CD4-positive, alpha-beta T cell treated with Interleukin-17A for 4 hours (primary cell): ENCODE measurements around the gene DAZAP1.

Experiments
- DNase-seq: peaks from one replicate; pipeline ENCODE4 v3.0.0-alpha.2; 2020; ENCODE audit warnings: mixed read lengths

Gene DAZAP1

GRCh38 chr19:1445185-1445931 is 38.0 kb downstream of the DAZAP1 start:
- DNase-seq = peak; percentile 82

DNA sequence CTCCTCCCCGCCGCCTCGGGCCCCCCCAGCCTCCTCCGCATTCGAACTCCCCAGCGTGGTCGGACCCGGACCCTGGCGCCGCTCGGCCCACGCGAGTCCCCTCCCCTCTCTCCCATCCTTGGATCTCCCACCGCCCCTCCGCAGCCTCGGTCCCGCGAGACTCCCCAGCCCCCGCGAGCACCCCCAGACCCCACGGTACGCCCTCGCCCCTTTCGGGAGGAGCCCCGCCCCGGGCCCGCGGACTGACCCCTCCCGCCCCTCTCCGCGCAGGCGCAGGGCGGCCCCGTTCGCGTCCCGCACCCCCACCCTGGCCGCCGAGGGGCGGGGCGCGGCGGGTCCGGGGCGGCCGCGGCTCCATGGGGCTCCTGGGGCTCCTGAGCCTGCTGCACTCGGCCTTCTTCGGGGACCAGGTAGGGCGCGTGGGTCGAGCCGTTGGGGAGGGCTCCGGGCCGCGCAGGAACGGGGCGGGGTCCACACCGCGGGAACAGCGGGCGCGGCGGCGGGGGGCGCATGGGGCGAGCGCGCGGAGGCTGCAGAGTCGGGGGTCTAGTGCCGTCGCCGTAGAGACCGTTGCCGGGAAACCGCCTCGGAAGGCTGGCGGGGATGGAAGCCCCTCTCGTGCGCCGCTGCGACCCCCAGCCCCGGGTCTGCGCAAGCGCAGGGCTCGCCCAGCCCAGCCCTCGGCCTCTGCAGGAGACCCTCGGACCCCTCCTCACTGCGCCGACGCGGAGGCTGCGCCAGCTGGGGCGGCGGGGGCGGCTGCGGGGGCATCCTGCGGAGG is 38.7 kb downstream of the DAZAP1 start:
- no peak for DNase-seq

DNA sequence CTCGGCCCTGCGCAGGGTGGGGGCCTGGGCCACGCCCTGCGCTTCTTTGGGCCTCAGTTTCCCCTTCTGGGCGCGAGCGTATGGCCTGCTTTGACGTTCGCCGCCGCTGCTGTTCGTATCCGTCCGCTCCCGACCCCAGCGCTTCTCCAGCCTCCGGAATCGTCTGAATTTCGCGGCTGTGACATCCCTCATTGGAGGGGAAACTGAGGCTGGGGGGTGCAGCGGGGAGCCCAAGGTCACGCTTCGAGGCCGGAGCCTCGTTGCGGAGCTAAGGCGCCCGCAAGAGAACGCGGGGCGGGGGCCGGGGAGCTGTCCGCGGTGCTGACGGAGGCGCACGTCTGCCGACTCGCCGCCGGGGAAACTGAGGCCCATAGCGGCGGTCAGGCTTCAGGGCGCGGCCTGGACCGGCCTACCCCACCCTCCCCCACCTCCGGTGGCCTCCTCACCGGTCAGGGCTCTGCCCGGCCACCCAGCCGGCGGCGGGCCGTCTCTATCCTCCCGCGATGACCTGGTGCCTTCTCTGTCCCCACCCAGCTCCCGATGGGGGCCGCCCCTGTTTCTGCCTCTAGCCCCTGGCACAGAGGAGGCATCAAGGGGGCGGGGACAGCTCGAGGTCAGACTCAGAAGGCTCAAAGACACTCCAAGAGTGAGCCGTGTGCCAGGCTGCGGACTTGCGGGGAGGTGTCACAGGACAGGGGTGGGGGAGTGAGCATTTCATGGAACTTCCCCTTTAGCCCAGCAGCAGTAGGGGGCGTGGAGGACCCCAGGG is 39.5 kb downstream of the DAZAP1 start:
- peak; percentile 58 for DNase-seq

DNA sequence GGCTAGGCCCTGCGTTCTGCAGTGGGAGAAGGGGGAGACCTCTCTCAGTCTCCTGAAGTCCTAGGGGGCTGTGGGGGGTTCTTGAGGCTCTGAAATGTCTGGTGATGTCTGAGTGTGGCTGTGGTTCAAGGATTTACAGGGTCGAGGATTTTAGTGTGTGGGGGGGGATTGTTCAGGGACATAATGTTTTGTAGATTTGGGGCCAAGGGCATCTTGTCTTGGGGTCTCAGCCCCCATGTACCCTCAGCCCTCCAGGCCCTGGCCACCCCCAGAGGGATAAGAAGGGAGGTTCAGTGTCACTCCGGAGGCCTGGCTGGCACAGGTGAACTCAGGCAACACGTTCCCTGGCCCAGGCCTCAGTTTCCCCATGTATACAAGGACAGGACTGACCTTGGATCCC is 40.1 kb downstream of the DAZAP1 start:
- no peak for DNase-seq

DNA sequence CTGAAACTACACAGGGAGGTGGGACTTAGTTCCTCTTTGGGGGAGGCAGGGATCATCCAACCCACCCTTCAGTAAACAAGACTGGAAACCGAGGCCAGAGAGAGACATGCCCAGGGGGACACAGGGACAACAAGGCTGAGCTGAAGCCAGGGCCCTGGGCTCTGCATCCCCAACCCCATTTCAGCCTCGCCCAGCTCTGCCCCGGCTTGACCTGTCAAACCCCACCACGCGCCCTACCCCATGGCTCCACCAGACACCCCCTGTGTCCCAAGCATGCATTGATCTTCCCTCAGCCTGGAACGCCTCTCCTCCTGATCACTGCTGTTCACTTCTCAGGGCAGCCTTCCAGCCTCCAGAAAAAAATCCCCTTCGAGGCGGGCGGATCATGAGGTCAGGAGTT is 40.6 kb downstream of the DAZAP1 start:
- DNase-seq = no peak

DNA sequence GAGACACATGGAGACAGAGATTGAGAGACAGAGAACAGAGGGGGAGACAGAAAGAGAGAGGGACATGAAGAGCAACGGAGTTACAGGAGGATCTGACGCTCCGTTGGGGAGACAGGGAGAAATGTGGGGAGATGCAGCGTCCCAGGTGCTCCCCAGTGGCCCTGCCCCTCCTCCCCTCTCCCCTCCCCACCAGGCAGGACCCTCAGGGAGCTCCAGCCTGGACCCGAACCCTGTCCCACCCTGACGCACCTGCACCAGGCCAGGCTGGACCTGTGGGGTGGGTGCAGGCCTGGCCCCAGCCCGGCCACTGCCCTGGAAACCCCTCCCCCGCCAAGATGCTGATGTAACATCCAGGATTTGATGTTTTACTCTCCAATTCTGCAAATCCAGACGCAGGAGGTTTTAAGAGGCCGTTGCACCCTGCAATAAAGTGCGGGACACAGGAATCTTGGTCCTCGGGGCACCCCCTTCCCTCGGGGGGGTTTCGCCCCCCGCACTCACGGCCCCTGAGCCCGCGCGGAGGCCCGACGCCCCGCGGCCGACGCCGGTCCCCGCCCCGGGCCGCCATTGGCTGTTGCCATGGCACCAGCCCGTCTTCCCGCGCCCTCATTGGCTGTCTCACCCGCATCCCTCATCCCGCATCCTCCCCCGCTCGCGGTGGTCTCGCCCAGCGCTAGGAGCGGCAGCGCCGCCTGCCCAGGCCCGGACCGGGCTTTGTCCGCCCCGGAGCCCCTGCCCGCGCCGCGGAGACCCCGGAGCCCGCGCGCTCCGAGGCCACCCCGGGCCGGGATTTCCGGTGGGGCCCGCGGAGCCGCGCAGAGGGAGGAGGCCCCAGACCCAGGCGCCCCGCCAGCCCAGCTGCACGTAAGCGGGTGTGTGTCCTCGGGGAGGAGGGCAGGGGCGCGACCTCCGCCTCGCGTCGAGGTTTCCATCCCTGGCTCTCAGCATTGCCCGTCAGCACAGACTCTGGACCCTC is 42.4 kb downstream of the DAZAP1 start, which contains the start of gene APC2:
Gene APC2 (plus strand): TSS at position 655 of the 976 bp plus-strand sequence. CDS start 2,881 bp downstream, outside the sequence.
- peak; percentile 26 for DNase-seq

DNA sequence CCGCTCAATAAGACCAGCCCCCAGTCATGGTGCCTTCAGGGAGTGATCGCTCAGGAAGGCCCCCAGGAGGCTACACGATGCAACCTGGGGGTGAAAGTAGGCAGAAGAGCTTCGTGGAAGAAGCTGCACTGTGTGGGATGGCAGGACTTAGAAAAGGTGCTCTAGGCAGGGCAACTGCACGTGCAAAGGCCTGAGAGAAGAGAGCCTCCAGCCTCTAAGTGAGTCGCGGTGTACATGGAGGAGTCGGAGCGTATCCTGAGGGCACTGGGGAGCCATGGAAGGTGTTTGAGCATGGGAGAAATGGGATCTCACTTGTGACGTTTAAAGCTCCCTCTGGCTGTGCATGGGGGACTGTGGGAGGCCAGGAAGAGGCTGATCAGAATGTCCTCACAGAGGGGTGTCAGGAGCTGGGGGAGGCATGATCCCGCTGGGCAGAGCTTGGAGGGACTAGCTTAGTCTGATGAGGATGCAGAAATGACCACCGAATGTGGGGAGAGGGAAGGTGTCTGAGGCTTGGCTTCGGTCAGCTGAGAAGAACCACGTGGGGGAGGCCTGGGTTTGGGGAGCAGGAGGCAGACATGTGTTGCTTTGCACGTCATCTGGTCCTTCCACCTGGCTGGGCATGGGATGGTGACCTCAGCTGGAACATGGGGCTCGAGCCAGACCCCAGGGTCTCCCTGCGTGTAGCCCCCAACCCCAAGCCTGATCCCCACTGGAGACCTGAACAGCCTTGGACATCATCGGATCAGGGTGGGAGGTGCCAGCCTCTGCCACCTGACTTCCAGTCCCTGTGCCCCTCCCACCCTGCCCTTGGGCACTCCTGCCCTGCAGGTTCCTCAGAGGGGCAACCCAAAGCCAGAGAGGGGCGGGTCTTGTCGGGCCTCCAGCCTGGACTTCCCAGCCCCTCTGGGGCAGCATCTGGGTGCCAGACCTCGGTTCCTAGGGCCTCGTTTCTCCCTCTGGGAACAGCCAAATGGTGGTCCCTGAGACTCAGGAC is 43.6 kb downstream of the DAZAP1 start:
- DNase-seq = no peak

- no peak for DNase-seq
These were observed 44.8 kb downstream of the DAZAP1 start for GRCh38 chr19:1451916-1452801.

- no peak for DNase-seq
These were observed 45.6 kb downstream of the DAZAP1 start for GRCh38 chr19:1452802-1453524.

DNA sequence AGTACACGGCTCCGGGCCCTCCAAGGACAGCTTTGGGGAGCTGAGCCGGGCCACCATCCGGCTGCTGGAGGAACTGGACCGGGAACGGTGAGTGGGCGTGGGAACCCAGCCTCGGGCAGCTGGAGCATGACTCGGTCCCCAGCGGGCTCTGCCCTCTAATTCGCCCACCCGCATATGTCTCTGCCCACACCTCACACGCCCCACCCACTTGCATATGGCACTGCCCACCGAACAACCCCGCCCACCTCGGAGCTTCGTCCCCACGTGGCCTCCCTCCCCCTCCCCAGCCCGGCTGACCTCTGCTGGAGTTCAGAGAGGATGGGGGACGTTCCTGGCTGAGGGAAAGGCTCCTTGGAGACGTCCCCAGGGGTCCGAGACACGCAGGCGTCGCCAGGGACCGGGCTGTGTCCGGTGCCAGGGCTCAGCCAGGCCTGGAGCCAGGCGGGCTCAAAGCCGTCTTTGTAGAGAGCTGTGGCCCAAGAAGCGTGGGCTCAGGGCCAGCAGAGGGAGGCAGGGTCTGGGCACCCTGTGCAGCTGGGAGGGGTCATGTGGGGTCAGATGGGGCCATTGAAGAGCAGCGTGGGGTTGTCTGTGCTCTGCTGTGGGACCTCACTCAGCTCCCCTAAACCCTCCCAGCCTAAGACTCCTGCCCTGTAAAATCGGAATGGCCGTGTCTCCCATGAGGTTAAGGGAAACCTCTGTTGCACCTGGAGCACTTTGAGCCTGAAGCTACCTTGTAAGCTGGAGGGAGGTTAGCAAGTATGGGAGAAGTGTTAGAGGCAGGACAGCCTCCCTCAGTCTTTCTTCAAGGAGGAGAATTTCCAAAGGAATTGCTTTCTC is 46.4 kb downstream of the DAZAP1 start:
- no peak for DNase-seq

- DNase-seq = no peak
These were observed 47.6 kb downstream of the DAZAP1 start for GRCh38 chr19:1455002-1455335.

- DNase-seq = peak; percentile 47
These were observed 48.1 kb downstream of the DAZAP1 start for GRCh38 chr19:1455336-1456120.

GRCh38 chr19:1456121-1456900 is 48.9 kb downstream of the DAZAP1 start:
- no peak for DNase-seq

DNA sequence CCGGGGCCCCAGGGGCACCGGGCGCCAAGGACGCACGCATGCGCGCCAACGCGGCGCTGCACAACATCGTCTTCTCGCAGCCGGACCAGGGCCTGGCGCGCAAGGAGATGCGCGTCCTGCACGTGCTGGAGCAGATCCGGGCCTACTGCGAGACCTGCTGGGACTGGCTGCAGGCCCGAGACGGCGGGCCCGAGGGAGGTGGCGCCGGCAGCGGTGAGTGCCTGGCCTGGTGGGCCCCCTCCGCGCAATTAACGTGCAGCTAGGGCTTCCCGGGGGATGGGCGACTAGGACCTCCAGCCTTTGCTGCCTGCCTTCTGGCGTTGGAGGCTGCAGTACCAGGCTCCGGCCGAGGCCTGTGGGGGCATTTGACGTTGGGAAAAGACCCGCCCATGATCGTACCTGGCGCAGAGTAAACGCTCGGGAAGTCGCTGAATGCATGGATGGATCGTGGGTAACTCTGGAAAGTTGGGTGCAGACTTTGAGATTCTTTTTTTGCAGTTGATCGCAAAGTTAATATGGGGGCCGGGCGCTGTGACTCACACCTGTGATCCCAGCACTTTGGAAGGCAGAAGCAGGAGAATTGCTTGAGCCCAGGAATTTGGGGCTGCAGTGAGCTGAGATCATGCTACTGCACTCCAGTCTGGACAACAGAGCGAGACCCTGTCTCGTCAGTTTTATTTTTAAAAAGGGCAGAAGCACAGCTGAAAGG is 49.8 kb downstream of the DAZAP1 start:
- DNase-seq = no peak

DNA sequence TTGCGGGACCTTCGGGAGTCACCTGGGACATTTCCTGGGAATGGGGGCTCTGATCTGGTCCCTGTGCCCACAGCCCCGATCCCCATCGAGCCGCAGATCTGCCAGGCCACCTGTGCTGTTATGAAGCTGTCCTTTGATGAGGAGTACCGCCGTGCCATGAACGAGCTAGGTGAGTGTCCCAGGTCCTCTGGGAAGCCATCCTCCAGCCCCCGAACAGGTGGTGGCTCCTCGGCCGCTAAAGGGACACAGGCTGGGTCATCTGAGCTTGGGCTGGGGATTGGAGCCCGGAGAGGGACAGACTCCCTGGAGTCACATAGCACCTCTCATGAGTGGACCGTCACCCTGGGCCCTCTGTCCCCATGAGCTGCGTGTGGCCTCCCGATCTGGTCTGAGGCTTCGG is 50.5 kb downstream of the DAZAP1 start:
- no peak for DNase-seq

GRCh38 chr19:1459479-1459878 is 52.1 kb downstream of the DAZAP1 start:
- DNase-seq = no peak
